Subcutaneous abdominal adipose tissue (tissue), 5 donors: ENCODE measurements around the gene TNFRSF25.

ENCODE experiments used
- H3K27ac ChIP-seq: one replicate; pipeline ENCODE4 v1.7.0; 2013; ENCODE audit warnings: low read depth, mild to moderate bottlenecking, inconsistent platforms, low read length, moderate library complexity
- H3K27me3 ChIP-seq, 5 donors: one replicate each; pipeline ENCODE4 v1.7.0; 2013; ENCODE audit warnings: low read length in 5 of 5, inconsistent platforms in 1 of 5; ENCODE audit not compliant: control insufficient read depth in 5 of 5, insufficient read depth in 4 of 5
- H3K36me3 ChIP-seq, 5 donors: one replicate each; pipeline ENCODE4 v1.7.0; 2013; ENCODE audit warnings: low read length in 5 of 5; ENCODE audit not compliant: control insufficient read depth in 5 of 5, insufficient read depth in 5 of 5
- H3K4me1 ChIP-seq, 5 donors: one replicate each; pipeline ENCODE4 v1.7.0; 2013; ENCODE audit warnings: low read length in 5 of 5, mild to moderate bottlenecking in 3 of 5, moderate library complexity in 1 of 5; ENCODE audit not compliant: control insufficient read depth in 5 of 5, insufficient read depth in 5 of 5
- H3K4me3 ChIP-seq, 5 donors: one replicate each; pipeline ENCODE4 v1.7.0; 2013; ENCODE audit warnings: low read length in 5 of 5, low read depth in 1 of 5
- H3K9ac ChIP-seq, 5 donors: one replicate each; pipeline ENCODE4 v1.7.0; 2013; ENCODE audit warnings: low read length in 5 of 5, mild to moderate bottlenecking in 4 of 5, moderate library complexity in 3 of 5
- H3K9me3 ChIP-seq, 5 donors: one replicate each; pipeline ENCODE4 v1.7.0; 2013; ENCODE audit warnings: low read length in 5 of 5; ENCODE audit not compliant: control insufficient read depth in 5 of 5
- donor health status: healthy.
- donor health status: healthy.
- donor health status: healthy.
- donor health status: healthy.
- donor health status: healthy.

The TNFRSF25 gene

DNA sequence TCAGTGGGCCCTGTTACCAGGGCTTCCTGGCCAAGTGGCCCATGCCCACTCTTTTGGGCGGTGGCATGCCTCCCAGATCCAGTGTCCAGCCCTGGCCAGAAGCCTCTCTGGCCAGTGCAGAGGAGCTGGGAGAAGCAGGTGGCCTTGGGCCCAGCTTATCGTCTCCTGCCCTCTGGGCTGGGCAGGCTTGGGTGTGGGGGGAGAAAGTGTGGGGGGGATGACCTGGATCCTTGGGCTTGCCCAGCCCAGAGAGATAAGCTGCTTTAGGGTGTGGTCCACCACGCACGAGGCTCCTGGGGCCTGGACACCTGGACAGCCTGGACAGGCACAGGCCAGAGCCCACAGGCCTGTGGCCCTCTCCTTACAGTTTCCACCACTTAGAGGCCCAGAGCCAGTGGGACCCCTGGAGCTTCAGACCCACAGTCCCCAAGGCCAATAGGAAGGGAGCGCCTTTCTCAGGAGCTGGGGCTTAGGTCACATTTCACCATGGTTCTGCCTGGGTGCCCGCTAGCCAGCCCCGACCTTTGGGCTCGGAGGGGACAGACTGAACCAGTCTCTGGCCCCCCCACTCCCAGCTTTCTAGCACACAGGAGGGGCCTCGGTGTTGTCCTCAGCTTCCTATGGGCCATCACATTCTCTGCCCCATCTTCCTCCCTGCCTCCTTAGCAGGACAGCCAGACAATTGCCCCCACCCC lies 39.5 kb downstream of the TNFRSF25 start:
- H3K9ac ChIP-seq = no peak overlapping the region
- peaks cover 0 to 26% (median 16%) of the 10 kb centered on the region in 5 donors for H3K4me1 ChIP-seq
- no peak overlapping the region for H3K27ac ChIP-seq
- peaks cover 49 to 75% (median 68%) of the 10 kb centered on the region in 5 donors for H3K27me3 ChIP-seq
- H3K36me3 ChIP-seq = no peaks in the 10 kb centered on the region
- H3K4me3 ChIP-seq = no peak overlapping the region
- H3K9me3 ChIP-seq = no peaks in the 10 kb centered on the region

DNA sequence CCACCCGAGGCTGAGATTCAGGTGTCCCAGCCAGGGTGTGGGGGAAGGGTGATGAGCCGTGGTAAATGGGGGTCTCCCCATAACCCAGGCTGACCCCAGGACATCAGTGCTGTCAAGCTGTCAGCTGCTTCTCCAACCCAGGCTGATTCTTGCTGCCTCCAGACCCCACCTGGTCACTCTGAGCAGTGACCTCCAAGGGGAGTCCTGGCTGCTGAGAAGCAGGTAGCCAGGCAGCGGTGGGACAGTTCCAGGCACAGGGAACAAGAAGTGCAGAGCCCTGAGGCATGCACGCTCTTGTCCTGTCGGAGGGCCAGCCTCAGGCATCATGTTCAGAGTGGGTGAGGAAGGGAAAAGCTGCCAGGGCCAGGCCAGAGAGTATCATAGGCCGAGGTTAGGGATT lies 40.3 kb downstream of the TNFRSF25 start:
- H3K4me3 ChIP-seq = no peak overlapping the region
- H3K27ac ChIP-seq = no peak overlapping the region
- peaks cover 54 to 83% (median 73%) of the 10 kb centered on the region in 5 donors for H3K27me3 ChIP-seq
- H3K9ac ChIP-seq = no peak overlapping the region
- H3K4me1 ChIP-seq = peaks cover 0 to 28% (median 16%) of the 10 kb centered on the region in 5 donors
- H3K36me3 ChIP-seq = no peaks in the 10 kb centered on the region
- no peaks in the 10 kb centered on the region for H3K9me3 ChIP-seq

DNA sequence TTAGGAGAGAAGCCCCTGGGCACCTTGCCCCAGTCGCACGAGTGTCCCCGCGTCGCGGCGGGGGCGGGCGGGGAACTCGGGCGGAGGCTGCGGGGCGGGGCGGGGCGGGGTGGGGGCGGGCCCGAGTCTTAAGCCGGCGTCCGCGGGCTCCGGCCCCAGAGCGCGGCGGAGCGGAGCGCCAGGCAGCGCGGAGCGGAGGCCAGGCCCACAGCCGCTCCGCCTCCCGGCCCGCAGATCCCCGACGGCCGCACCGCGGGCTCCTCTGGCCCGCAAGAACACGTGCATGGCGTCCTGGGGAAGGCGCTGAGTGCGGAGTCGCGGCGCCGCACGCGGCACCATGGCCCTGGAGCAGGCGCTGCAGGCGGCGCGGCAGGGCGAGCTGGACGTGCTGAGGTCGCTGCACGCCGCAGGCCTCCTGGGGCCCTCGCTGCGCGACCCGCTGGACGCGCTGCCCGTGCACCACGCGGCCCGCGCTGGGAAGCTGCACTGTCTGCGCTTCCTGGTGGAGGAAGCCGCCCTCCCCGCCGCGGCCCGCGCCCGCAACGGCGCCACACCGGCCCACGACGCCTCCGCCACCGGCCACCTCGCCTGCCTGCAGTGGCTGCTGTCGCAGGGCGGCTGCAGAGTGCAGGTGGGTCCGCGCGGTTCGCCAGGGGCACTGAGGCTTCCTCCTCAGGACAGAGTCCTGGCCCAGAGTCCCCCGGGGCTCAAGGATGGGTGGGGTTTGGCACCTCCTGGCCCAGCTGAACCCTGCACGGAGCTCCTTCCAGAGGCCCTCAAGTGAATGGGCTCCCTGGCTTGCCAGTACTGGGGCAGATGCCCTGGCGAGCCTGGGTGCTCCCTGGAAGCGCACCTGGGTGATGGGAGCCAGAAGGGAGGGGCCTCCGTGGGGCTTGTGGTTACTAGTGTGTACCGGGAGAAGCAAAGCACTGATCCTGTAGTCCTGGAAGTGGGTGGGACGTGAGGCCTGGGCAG lies 41.1 kb downstream of the TNFRSF25 start, which contains the start of gene ESPN:
ESPN (plus strand) TSS at position 158 of the 975 bp plus-strand sequence; CDS start at position 338, 180 bp downstream.
- Histone ChIP-seq H3K36me3 (no peaks in the 10 kb centered on the region), H3K4me1 (peaks cover 0 to 35% (median 23%) of the 10 kb centered on the region in 5 donors), H3K4me3 (peak within 1 kb of the TSS in 3 of 5 donors; percentile 34 to 56 (median 43)), H3K27me3 (peaks cover 48 to 86% (median 74%) of the 10 kb centered on the region in 5 donors), H3K9me3 (no peaks in the 10 kb centered on the region), H3K9ac (no peak within 1 kb of the TSS), H3K27ac (no peak within 1 kb of the TSS)

DNA sequence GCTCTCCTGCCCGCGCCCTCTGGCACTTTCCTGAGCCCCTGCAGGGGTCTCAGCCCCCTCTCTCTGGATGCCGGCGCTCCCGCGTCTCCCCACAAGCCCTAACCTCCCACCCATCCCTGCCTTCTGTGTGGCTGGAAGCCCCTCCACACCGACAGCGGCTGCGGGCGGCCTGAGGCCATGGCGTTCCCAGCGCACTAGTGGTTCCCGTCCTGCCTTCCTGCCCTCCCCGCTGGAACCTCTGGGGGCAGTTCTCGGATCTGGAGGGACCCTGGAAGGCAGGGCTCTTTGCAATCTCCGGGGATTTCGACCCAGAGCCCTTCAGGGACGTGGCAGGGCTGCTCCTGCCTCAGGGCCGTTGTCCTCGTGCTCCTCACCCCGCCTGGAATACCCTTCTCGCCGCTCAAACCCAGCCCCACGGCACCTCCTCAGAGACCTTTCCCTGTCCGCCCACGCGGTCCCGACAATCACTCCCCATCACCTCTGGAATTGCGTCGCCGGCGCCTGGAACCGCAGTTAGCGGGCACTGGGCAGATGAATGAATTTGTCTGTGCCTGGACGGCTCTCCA lies 41.9 kb downstream of the TNFRSF25 start:
- Histone ChIP-seq H3K4me1 (peaks cover 0 to 44% (median 26%) of the 10 kb centered on the region in 5 donors), H3K27me3 (peaks cover 50 to 84% (median 72%) of the 10 kb centered on the region in 5 donors), H3K9me3 (no peaks in the 10 kb centered on the region), H3K9ac (no peak overlapping the region), H3K36me3 (no peaks in the 10 kb centered on the region), H3K4me3 (peak overlapping the region in 1 of 5 donors; percentile 4), H3K27ac (no peak overlapping the region)

DNA sequence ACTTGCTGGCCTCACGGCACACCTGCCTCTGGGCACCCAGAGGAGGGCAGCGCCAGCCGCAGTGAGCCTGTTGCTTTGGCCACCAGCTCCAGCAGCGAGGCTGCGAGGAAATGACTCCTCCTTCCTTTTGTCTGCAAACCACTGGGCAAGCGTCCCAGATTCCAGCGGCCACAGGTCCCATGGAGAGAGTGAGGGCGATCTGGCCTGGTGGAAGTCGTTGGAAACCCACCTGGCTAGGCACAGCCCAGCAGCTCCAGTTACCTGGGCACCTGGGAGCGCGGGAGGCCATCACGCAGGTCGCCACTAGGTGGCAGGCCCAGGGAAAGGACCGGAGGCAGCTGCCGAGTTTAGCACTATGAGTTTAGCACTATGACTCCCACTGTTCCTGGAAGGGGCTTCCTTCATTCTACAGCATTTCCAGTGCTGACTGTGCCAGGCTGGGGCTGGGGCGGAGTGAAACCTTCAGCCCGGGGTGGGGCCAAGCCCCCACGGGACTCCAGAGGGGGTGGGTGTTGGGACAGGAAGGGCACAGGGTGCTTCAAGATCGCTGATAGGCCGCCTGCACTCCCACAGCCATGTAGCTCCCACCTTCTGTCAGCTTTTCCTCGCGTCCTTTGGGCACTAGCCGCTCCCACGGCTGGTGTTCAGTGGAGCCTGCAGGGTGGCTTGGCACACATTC lies 42.5 kb downstream of the TNFRSF25 start:
- H3K4me1 ChIP-seq = peaks cover 0 to 48% (median 28%) of the 10 kb centered on the region in 5 donors
- no peak overlapping the region for H3K27ac ChIP-seq
- no peaks in the 10 kb centered on the region for H3K36me3 ChIP-seq
- peak overlapping the region in 1 of 5 donors; percentile 4 for H3K4me3 ChIP-seq
- H3K27me3 ChIP-seq = peaks cover 56 to 88% (median 78%) of the 10 kb centered on the region in 5 donors
- no peak overlapping the region for H3K9ac ChIP-seq
- H3K9me3 ChIP-seq = no peaks in the 10 kb centered on the region

DNA sequence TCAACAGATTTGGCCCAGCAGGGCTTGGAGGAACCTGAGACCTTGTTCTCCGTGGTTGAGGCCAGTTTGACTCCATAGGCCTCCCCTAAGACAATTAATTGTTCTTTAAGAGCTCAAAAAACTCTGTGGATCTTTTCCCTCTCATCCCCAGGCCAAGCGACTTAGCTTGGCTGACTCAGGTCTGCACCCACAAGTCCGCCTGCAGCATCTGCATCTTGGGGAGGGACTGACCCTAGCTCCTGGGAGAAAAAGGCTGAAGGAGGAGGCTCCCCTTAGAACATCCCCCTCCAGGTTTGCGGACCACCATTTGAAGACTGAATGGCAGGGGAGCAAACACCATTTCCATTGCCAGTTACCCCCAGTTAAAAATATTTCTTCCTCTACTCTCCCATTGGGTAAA lies 44.7 kb downstream of the TNFRSF25 start:
- H3K36me3 ChIP-seq = no peaks in the 10 kb centered on the region
- no peak overlapping the region for H3K4me3 ChIP-seq
- H3K9me3 ChIP-seq = no peaks in the 10 kb centered on the region
- no peak overlapping the region for H3K9ac ChIP-seq
- peaks cover 0 to 48% (median 28%) of the 10 kb centered on the region in 5 donors for H3K4me1 ChIP-seq
- no peak overlapping the region for H3K27ac ChIP-seq
- peaks cover 59 to 86% (median 79%) of the 10 kb centered on the region in 5 donors for H3K27me3 ChIP-seq

DNA sequence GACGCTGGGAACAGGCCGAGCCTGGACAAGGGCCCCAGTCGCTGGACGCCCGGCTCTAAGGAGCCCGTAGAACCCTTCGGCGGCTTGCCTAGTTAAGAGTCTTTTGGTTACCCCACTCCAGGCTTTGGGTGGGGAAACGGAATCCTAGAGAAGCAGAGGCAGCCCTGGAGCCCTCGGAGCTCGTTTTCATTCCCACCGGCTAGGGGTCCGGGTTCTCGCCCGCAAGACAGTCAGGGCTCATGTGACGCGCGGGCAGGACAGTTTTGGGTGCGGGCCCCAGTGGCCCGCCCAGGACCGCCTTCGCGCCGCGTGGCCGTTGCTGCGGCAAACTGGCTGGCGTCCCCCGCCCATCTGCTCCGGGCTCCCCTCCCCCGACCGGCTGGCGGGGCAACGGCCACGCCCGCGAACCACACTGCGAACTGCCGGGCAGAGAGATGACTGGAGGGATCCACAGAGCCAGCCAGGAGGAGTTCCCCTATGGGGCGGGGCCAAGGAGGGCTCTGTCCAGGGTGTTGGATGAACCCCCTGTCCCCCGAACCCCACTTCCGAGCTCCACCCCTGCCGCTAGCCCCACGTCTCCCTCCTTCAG lies 45.4 kb downstream of the TNFRSF25 start:
- no peak overlapping the region for H3K27ac ChIP-seq
- peaks cover 52 to 86% (median 78%) of the 10 kb centered on the region in 5 donors for H3K27me3 ChIP-seq
- no peak overlapping the region for H3K9ac ChIP-seq
- H3K9me3 ChIP-seq = no peaks in the 10 kb centered on the region
- peaks cover 0 to 48% (median 28%) of the 10 kb centered on the region in 5 donors for H3K4me1 ChIP-seq
- peak overlapping the region in 3 of 5 donors; percentile 39 to 56 (median 53) for H3K4me3 ChIP-seq
- no peaks in the 10 kb centered on the region for H3K36me3 ChIP-seq

DNA sequence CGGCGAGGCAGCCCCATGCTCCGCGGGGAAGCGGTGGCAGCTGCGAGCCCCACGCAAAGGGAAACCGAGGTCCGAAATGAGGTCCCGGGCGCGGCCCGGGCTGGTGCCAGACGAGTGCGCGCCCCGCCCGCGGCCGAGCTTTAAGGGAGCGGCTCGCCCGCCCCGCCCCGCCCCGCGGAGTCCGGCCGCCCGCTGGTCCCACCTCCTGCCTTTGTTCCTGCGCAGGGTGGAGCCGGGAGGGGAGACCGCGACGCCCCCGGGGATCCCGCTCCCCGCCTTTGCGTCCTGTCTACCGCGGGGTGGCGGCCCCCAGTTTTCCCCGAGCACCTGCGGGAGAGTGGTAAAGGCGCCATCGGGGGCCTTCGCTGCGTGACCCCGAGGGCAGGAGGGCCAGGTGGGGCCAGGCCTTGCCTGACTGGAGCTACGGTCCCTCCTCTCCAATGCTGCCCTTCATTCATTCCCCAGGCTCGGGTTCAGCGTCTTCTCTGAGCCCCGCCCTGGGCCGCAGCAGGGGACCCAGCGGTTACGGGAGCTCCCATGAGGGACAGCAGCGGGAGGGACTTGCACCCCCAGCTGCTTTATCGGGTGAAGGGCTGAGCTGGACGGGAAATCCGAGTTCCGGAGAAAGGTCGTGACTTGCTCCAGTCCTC lies 46.0 kb downstream of the TNFRSF25 start, which contains the start of gene HES2:
HES2 (minus strand) TSS at position 116 of the 650 bp plus-strand sequence; CDS start at position 17, 99 bp downstream.
- Histone ChIP-seq H3K4me3 (peak within 1 kb of the TSS in 3 of 5 donors; percentile 39 to 56 (median 53)), H3K4me1 (peaks cover 0 to 43% (median 25%) of the 10 kb centered on the region in 5 donors), H3K27ac (no peak within 1 kb of the TSS), H3K9ac (no peak within 1 kb of the TSS), H3K9me3 (no peaks in the 10 kb centered on the region), H3K36me3 (no peaks in the 10 kb centered on the region), H3K27me3 (peaks cover 46 to 86% (median 78%) of the 10 kb centered on the region in 5 donors)
